Superior temporal gyrus (tissue), 1 donor: ENCODE data around the gene PRRC2B.
"Not testable (repeated sequence)": the region's sequence is repeated elsewhere in the genome, so short reads cannot be mapped to it uniquely, and the experiment has no call there.

Experiments used
- DNase-seq: peaks from one replicate; pipeline ENCODE4 v3.0.0-alpha.2; 2016; ENCODE audit errors: extremely low spot score

The PRRC2B gene

GRCh38 chr9:131434673-131435072 is 40.8 kb downstream of the PRRC2B start:
- no peak for DNase-seq

GRCh38 chr9:131436376-131436775 is 42.5 kb downstream of the PRRC2B start:
- DNase-seq: no peak

- no peak for DNase-seq
Observed at GRCh38 chr9:131436865-131437271, 43.0 kb downstream of the PRRC2B start.

- DNase-seq: no peak
Observed at GRCh38 chr9:131438190-131438589, 44.3 kb downstream of the PRRC2B start.

- no peak for DNase-seq
Observed at GRCh38 chr9:131439224-131439623, 45.3 kb downstream of the PRRC2B start.

- DNase-seq: no peak
Observed at GRCh38 chr9:131441441-131441840, 47.6 kb downstream of the PRRC2B start.

GRCh38 chr9:131442351-131442750 is 48.5 kb downstream of the PRRC2B start:
- DNase-seq: no peak

GRCh38 chr9:131443648-131444047 is 49.8 kb downstream of the PRRC2B start:
- no peak for DNase-seq

- DNase-seq: no peak
Observed at GRCh38 chr9:131446276-131446675, 52.4 kb downstream of the PRRC2B start.

GRCh38 chr9:131447148-131447547 is 53.3 kb downstream of the PRRC2B start:
- DNase-seq: no peak

- DNase-seq: no peak
Observed at GRCh38 chr9:131447600-131447999, 53.7 kb downstream of the PRRC2B start.

- DNase-seq: no peak
Observed at GRCh38 chr9:131448818-131449217, 54.9 kb downstream of the PRRC2B start.

- no peak for DNase-seq
Observed at GRCh38 chr9:131449276-131449675, 55.4 kb downstream of the PRRC2B start.

- DNase-seq: no peak
Observed at GRCh38 chr9:131454028-131454427, 60.1 kb downstream of the PRRC2B start.

- DNase-seq: not testable (repeated sequence)
Observed at GRCh38 chr9:131455655-131456054, 61.8 kb downstream of the PRRC2B start.

GRCh38 chr9:131457746-131458145 is 63.9 kb downstream of the PRRC2B start:
- DNase-seq: no peak

GRCh38 chr9:131459056-131459455 is 65.2 kb downstream of the PRRC2B start:
- no peak for DNase-seq

- no peak for DNase-seq
Observed at GRCh38 chr9:131461166-131461565, 67.3 kb downstream of the PRRC2B start.

GRCh38 chr9:131464354-131465000 is 70.6 kb downstream of the PRRC2B start:
- DNase-seq: no peak

GRCh38 chr9:131465401-131465800 is 71.5 kb downstream of the PRRC2B start:
- no peak for DNase-seq

GRCh38 chr9:131467214-131467935 is 73.5 kb downstream of the PRRC2B start:
- no peak for DNase-seq

- DNase-seq: no peak
Observed at GRCh38 chr9:131468031-131468430, 74.1 kb downstream of the PRRC2B start.

- no peak for DNase-seq
Observed at GRCh38 chr9:131469356-131469755, 75.5 kb downstream of the PRRC2B start.
